CD14-positive monocyte (primary cell): Measurements from ENCODE around the gene PDGFA. TPM values are rescaled to one million over a fixed set of nuclear protein-coding genes. Genes with fewer than 3 reads are reported as not detected.

ENCODE experiments used
- DNase-seq, 3 donors: peaks; one replicate each; pipeline ENCODE4 v3.0.0-alpha.2; 2011 to 2022
- H2AFZ ChIP-seq: 2 replicates; pipeline ENCODE4 v1.6.0; 2012; ENCODE audit warnings: mild to moderate bottlenecking, low read depth, low read length, inconsistent platforms; ENCODE audit not compliant: insufficient read depth, poor library complexity, severe bottlenecking
- H3K27ac ChIP-seq, 2 donors: 1 replicate in 1 of 2; 2 replicates in 1 of 2; pipeline ENCODE4 v1.5.1; 2012 to 2013; ENCODE audit warnings: low read length in 2 of 2, control low read depth in 1 of 2, inconsistent platforms in 1 of 2, low read depth in 1 of 2, mild to moderate bottlenecking in 1 of 2
- H3K27me3 ChIP-seq, 2 donors: one replicate each; pipeline versions ENCODE4 v1.6.0 to v1.6.1; 2011 to 2013; ENCODE audit warnings: low read length in 2 of 2; ENCODE audit not compliant: control insufficient read depth in 2 of 2, insufficient read depth in 2 of 2
- H3K36me3 ChIP-seq, 2 donors: replicated peaks in 1 of 2; 1 replicate in 1 of 2; 2 replicates in 1 of 2; pipeline versions ENCODE4 v1.5.1 to v1.6.1; 2012 to 2013; ENCODE audit warnings: low read length in 2 of 2, control low read depth in 1 of 2, inconsistent platforms in 1 of 2, mild to moderate bottlenecking in 1 of 2; ENCODE audit not compliant: insufficient read depth in 2 of 2, control insufficient read depth in 1 of 2
- H3K4me1 ChIP-seq, 2 donors: 1 replicate in 1 of 2; 2 replicates in 1 of 2; pipeline versions ENCODE4 v1.5.1 to v1.6.1; 2012 to 2013; ENCODE audit warnings: low read length in 2 of 2, control low read depth in 1 of 2, inconsistent platforms in 1 of 2, mild to moderate bottlenecking in 1 of 2, moderate library complexity in 1 of 2; ENCODE audit not compliant: insufficient read depth in 2 of 2, control insufficient read depth in 1 of 2
- H3K4me2 ChIP-seq: replicated peaks from 2 replicates; pipeline ENCODE3; 2012; ENCODE audit warnings: low read length, moderate library complexity, mild to moderate bottlenecking; ENCODE audit not compliant: poor library complexity, severe bottlenecking; ENCODE audit errors: extremely low read depth
- H3K4me3 ChIP-seq, 3 experiments: fragments of 200-600 bp in 1 of 3; sonication (generic) in 1 of 3; replicated peaks in 1 of 3; 1 replicate in 2 of 3; 2 replicates in 1 of 3; pipeline ENCODE4 v1.5.1; 2011 to 2013; ENCODE audit warnings: low read length in 3 of 3, mild to moderate bottlenecking in 3 of 3, control low read depth in 2 of 3, low read depth in 2 of 3, inconsistent platforms in 1 of 3, moderate library complexity in 1 of 3
- H3K79me2 ChIP-seq: 2 replicates; pipeline ENCODE4 v1.6.0; 2012; ENCODE audit warnings: mild to moderate bottlenecking, control low read depth, inconsistent platforms, low read length, moderate library complexity; ENCODE audit not compliant: insufficient read depth
- H3K9ac ChIP-seq: 2 replicates; pipeline ENCODE4 v1.6.0; 2017; ENCODE audit warnings: low read length, mild to moderate bottlenecking; ENCODE audit not compliant: insufficient read depth, poor library complexity, severe bottlenecking
- H3K9me3 ChIP-seq, 2 donors: replicated peaks in 1 of 2; 1 replicate in 1 of 2; 2 replicates in 1 of 2; pipeline versions ENCODE4 v1.5.1 to v1.6.1; 2012 to 2013; ENCODE audit warnings: low read length in 2 of 2, control low read depth in 1 of 2; ENCODE audit not compliant: control insufficient read depth in 1 of 2, insufficient read depth in 1 of 2
- H4K20me1 ChIP-seq: 2 replicates; pipeline ENCODE4 v1.6.0; 2012; ENCODE audit warnings: mild to moderate bottlenecking, low read length, control low read depth, moderate library complexity; ENCODE audit not compliant: insufficient read depth
- H3K27ac Mint-ChIP-seq, 7 donors: one replicate each; pipeline ENCODE4 v1.8.0; 2020; ENCODE audit warnings: mild to moderate bottlenecking in 7 of 7, mixed read lengths in 7 of 7, moderate library complexity in 6 of 7, inconsistent platforms in 2 of 7
- H3K27me3 Mint-ChIP-seq, 3 donors: one replicate each; pipeline ENCODE4 v1.8.0; 2021 to 2022; ENCODE audit warnings: low read depth in 3 of 3, mild to moderate bottlenecking in 3 of 3, mixed read lengths in 3 of 3, moderate library complexity in 3 of 3, inconsistent platforms in 1 of 3
- H3K36me3 Mint-ChIP-seq, 2 donors: one replicate each; pipeline ENCODE4 v1.8.0; 2020; ENCODE audit warnings: mixed read lengths in 2 of 2, inconsistent platforms in 1 of 2, mild to moderate bottlenecking in 1 of 2
- H3K4me1 Mint-ChIP-seq: one replicate; pipeline ENCODE4 v1.8.0; 2020; ENCODE audit warnings: mild to moderate bottlenecking, mixed read lengths
- H3K4me3 Mint-ChIP-seq, 2 donors: one replicate each; pipeline ENCODE4 v1.8.0; 2020; ENCODE audit warnings: mild to moderate bottlenecking in 2 of 2, mixed read lengths in 2 of 2, moderate library complexity in 1 of 2
- H3K9me3 Mint-ChIP-seq, 7 donors: one replicate each; pipeline ENCODE4 v1.8.0; 2020 to 2022; ENCODE audit warnings: mixed read lengths in 7 of 7, mild to moderate bottlenecking in 6 of 7, moderate library complexity in 6 of 7, inconsistent platforms in 2 of 7
- CTCF ChIP-seq: fragments of 200-600 bp; IDR thresholded peaks from one replicate; pipeline ENCODE4 v1.8.0; 2022; ENCODE audit warnings: antibody characterized with exemption, mild to moderate bottlenecking
- WGBS: methylation state at CpG from one replicate; pipeline ENCODE4 v1.1.5; 2013; ENCODE audit warnings: missing lambda C conversion rate; ENCODE audit not compliant: insufficient coverage; 5-methylcytosine and 5-hydroxymethylcytosine counted together
- intact Hi-C, 2 donors: fragments of 100-400 bp; cut with micrococcal nuclease; formaldehyde crosslinking; loops; one replicate each; pipeline versions ENCODE4 v1.15.0 to v1.15.1; 2023
- polyA plus RNA-seq, 3 donors: library from polyadenylated mRNA; depleted of rRNA in 1 of 3; unstranded in 2 of 3; stranded (reverse) in 1 of 3; fragments of 300-500 nt in 2 of 3; fragments of >200 nt in 1 of 3; fragmentation: Illumina TruSeq in 2 of 3; gene quantifications; 1 replicate in 2 of 3; 2 replicates in 1 of 3; pipeline ENCODE4 v1.2.3, GENCODE V29; 2012 to 2021

Gene PDGFA
- polyA plus RNA-seq, 3 donors: 0.29 TPM; not detected in 2

- TF ChIP-seq CTCF: no peak
- H3K27ac Mint-ChIP-seq: no peak overlapping the region
- H3K4me3 Mint-ChIP-seq: peak overlapping the region in 1 of 2 donors; percentile 57
- no peaks in the 10 kb centered on the region for H3K36me3 Mint-ChIP-seq
- Histone ChIP-seq H4K20me1 (no peaks in the 10 kb centered on the region), H3K4me3 (no peak overlapping the region), H2AFZ (no peak overlapping the region), H3K27me3 (peaks cover 17 to 48% of the 10 kb centered on the region in 2 donors), H3K9ac (no peak overlapping the region), H3K9me3 (peaks cover 0 to 5% of the 10 kb centered on the region in 2 donors), H3K79me2 (no peaks in the 10 kb centered on the region), H3K4me1 (no peaks in the 10 kb centered on the region), H3K27ac (no peak overlapping the region), H3K4me2 (no peak overlapping the region), H3K36me3 (no peaks in the 10 kb centered on the region)
- peaks cover 8% of the 10 kb centered on the region for H3K4me1 Mint-ChIP-seq
- intact Hi-C loops: no loop called here
- peaks cover 37 to 56% (median 50%) of the 10 kb centered on the region in 3 donors for H3K27me3 Mint-ChIP-seq
- peaks cover 0 to 6% (median 0%) of the 10 kb centered on the region in 7 donors for H3K9me3 Mint-ChIP-seq
- WGBS: 100% methylated on average over 1 of the region's 10 CpGs
- DNase-seq: no peak
These were observed 4.0 kb downstream of the PDGFA start for GRCh38 chr7:515628-516027.

- Histone ChIP-seq H3K4me3 (no peak overlapping the region), H3K4me1 (no peaks in the 10 kb centered on the region), H3K36me3 (no peaks in the 10 kb centered on the region), H3K27ac (no peak overlapping the region), H3K9me3 (peaks cover 0 to 5% of the 10 kb centered on the region in 2 donors), H4K20me1 (no peaks in the 10 kb centered on the region), H3K4me2 (no peak overlapping the region), H3K79me2 (no peaks in the 10 kb centered on the region), H3K27me3 (peaks cover 17 to 42% of the 10 kb centered on the region in 2 donors), H2AFZ (no peak overlapping the region), H3K9ac (no peak overlapping the region)
- Mint-ChIP-seq H3K27me3 (peaks cover 35 to 50% (median 47%) of the 10 kb centered on the region in 3 donors), H3K4me3 (peak overlapping the region in 1 of 2 donors; percentile 57), H3K4me1 (peaks cover 8% of the 10 kb centered on the region), H3K27ac (no peak overlapping the region), H3K36me3 (no peaks in the 10 kb centered on the region), H3K9me3 (peaks cover 0 to 6% (median 0%) of the 10 kb centered on the region in 7 donors)
- no peak for DNase-seq
- no peak for TF ChIP-seq CTCF
- intact Hi-C loops: no loop called here
- WGBS: 88% methylated on average over 17 of the region's 25 CpGs
These were observed 4.7 kb downstream of the PDGFA start for GRCh38 chr7:514651-515598.
